DND-41 (cell line): ENCODE results near the gene PRR29.

Source experiments
- EZH2 ChIP-seq: IDR thresholded peaks from 3 replicates; pipeline ENCODE4 v1.6.1; 2012; ENCODE audit warnings: borderline replicate concordance, low read depth, mild to moderate bottlenecking, moderate library complexity, low read length, inconsistent platforms; ENCODE audit not compliant: severe bottlenecking
- TF ChIP-seq, protein P1 (sequence below): IDR thresholded peaks from 2 replicates; pipeline ENCODE4 v1.5.1; 2012; ENCODE audit warnings: borderline replicate concordance, low read length, moderate library complexity, mild to moderate bottlenecking; ENCODE audit not compliant: poor library complexity, severe bottlenecking; ENCODE audit errors: extremely low read depth

DNA sequence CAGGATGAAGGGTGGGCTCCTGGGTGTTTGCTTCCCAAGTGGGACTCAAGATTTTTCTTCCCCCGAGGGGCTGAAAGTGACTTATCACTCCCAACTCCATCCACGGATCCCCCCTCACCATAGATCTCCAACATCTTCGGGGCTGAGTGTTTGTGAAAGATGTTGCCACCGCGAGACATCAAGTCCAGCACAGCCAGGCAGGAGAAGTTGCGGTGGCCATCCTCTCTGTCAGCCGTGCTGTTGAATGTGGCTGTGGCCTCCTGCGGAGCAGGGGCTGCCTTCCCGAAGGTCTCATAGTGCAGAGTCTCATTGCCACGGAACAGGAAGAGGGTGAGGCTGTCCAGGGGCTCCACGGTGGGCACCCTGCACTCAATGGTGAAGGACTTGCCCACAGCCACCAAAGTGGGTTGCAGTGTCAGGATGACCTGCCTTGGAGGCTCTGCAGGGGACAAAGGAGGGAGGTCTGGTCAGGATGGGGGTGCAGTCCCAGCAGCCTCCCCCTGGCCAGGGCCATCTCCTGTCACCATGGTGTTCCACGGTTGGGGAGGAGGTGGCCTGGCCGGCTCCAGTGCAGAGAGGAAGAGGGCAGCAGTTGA, 5.5 kb downstream of the PRR29 start:
- TF ChIP-seq, protein P1, sequence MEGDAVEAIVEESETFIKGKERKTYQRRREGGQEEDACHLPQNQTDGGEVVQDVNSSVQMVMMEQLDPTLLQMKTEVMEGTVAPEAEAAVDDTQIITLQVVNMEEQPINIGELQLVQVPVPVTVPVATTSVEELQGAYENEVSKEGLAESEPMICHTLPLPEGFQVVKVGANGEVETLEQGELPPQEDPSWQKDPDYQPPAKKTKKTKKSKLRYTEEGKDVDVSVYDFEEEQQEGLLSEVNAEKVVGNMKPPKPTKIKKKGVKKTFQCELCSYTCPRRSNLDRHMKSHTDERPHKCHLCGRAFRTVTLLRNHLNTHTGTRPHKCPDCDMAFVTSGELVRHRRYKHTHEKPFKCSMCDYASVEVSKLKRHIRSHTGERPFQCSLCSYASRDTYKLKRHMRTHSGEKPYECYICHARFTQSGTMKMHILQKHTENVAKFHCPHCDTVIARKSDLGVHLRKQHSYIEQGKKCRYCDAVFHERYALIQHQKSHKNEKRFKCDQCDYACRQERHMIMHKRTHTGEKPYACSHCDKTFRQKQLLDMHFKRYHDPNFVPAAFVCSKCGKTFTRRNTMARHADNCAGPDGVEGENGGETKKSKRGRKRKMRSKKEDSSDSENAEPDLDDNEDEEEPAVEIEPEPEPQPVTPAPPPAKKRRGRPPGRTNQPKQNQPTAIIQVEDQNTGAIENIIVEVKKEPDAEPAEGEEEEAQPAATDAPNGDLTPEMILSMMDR: no peak
- no peak for TF ChIP-seq EZH2
